ENCODE results near the gene LDLRAP1.

- no peak for TF ChIP-seq L3MBTL2 (IDR thresholded peaks at IDR 0.05)
- no peak for TF ChIP-seq ZNF24 (IDR thresholded peaks at IDR 0.05)
- TF ChIP-seq E4F1 (CRISPR knock-in tag; IDR thresholded peaks at IDR 0.05; ENCODE audit: borderline replicate concordance), result no peak
- no peak for TF ChIP-seq NFYB (IDR thresholded peaks at IDR 0.05; ENCODE audit: extremely low read depth, insufficient read length)
- TF ChIP-seq ATF6 (CRISPR knock-in tag; IDR thresholded peaks at IDR 0.05), result no peak
- TF ChIP-seq HMG20B (CRISPR knock-in tag; IDR thresholded peaks at IDR 0.05), result no peak
- TF ChIP-seq CTCF (IDR thresholded peaks at IDR 0.05 in 2 of 3, conservative IDR thresholded peaks at IDR 0.05 in 1 of 3; ENCODE audit: insufficient read depth in 2 of 3, low read depth in 1 of 3, low read length in 3 of 3), result no peak
- no peak for TF ChIP-seq EZH2 (IDR thresholded peaks at IDR 0.05; ENCODE audit: borderline replicate concordance, low read depth, low read length)
- TF ChIP-seq PCBP1 (IDR thresholded peaks at IDR 0.05; ENCODE audit: low read depth, low read length, poor library complexity, severe bottlenecking), result no peak
- TF ChIP-seq RAD21 (CRISPR knock-in tag; conservative IDR thresholded peaks at IDR 0.05 in 1 of 2, IDR thresholded peaks at IDR 0.05 in 1 of 2), result no peak
- no peak for TF ChIP-seq ESRRA (IDR thresholded peaks at IDR 0.05; ENCODE audit: borderline replicate concordance, low read depth)
- no peak for TF ChIP-seq TCF7L2 (IDR thresholded peaks at IDR 0.05; ENCODE audit: low read depth, low read length)
- no peak for TF ChIP-seq PYGO2 (tag; IDR thresholded peaks at IDR 0.05)
Measured at GRCh38 chr1:25524568-25525360, 18.6 kb upstream of the LDLRAP1 start.

Data from K562 (cell line).